Osteoblast (primary cell): ENCODE measurements around the gene ZBTB18. TPM values are rescaled to one million over a fixed set of nuclear protein-coding genes. Genes with fewer than 3 reads are reported as not detected.

Source experiments
- DNase-seq: peaks from one replicate; pipeline ENCODE4 v3.0.0; 2011; ENCODE audit warnings: low spot score, mixed read lengths; ENCODE audit not compliant: insufficient read length; ENCODE audit errors: missing footprints
- H2AFZ ChIP-seq: 2 replicates; pipeline ENCODE4 v1.6.0; 2011; ENCODE audit warnings: mild to moderate bottlenecking, low read length
- H3K27ac ChIP-seq: 2 replicates; pipeline ENCODE4 v1.5.1; 2011; ENCODE audit warnings: mild to moderate bottlenecking, low read depth, low read length, moderate library complexity
- H3K27me3 ChIP-seq: 2 replicates; pipeline ENCODE4 v1.6.0; 2012; ENCODE audit warnings: mild to moderate bottlenecking, control low read depth, inconsistent platforms, low read length, moderate library complexity; ENCODE audit not compliant: insufficient read depth
- H3K36me3 ChIP-seq: 2 replicates; pipeline ENCODE4 v1.5.1; 2011; ENCODE audit warnings: mild to moderate bottlenecking, low read length, control low read depth, moderate library complexity; ENCODE audit not compliant: insufficient read depth
- H3K4me1 ChIP-seq: 2 replicates; pipeline ENCODE4 v1.5.1; 2011; ENCODE audit warnings: mild to moderate bottlenecking, low read length, control low read depth, moderate library complexity; ENCODE audit not compliant: insufficient read depth
- H3K4me2 ChIP-seq: 2 replicates; pipeline ENCODE4 v1.6.0; 2011; ENCODE audit warnings: mild to moderate bottlenecking, low read length; ENCODE audit not compliant: insufficient read depth
- H3K4me3 ChIP-seq: fragments of 200-600 bp; sonication (generic); 3 replicates; pipeline ENCODE4 v1.5.1; 2012; ENCODE audit warnings: mild to moderate bottlenecking, low read length, inconsistent platforms; ENCODE audit not compliant: insufficient read depth
- H3K79me2 ChIP-seq: 2 replicates; pipeline ENCODE4 v1.6.0; 2012; ENCODE audit warnings: mild to moderate bottlenecking, low read length, control low read depth, inconsistent platforms; ENCODE audit not compliant: insufficient read depth
- H3K9me3 ChIP-seq: 2 replicates; pipeline ENCODE4 v1.5.1; 2011; ENCODE audit warnings: low read depth, low read length, control low read depth
- H4K20me1 ChIP-seq: 2 replicates; pipeline ENCODE4 v1.6.0; 2012; ENCODE audit warnings: mild to moderate bottlenecking, low read length, control low read depth; ENCODE audit not compliant: insufficient read depth
- CTCF ChIP-seq: IDR thresholded peaks from 2 replicates; pipeline ENCODE4 v1.5.1; 2011; ENCODE audit warnings: mild to moderate bottlenecking, low read depth, low read length, moderate library complexity; ENCODE audit errors: extremely low read depth
- small RNA-seq: library from RNA; depleted of rRNA; stranded (forward); fragments of <200 nt; gene quantifications from one replicate; pipeline ENCODE3, GENCODE V24; 2012
- total RNA-seq: library from RNA; depleted of rRNA; stranded (reverse); fragments of >200 nt; gene quantifications from 2 replicates; pipeline ENCODE4 v1.2.3, GENCODE V29; 2012

The ZBTB18 gene
- total RNA-seq, 1 donor: 10.5 TPM

GRCh38 chr1:244102468-244102867 is 51.4 kb downstream of the ZBTB18 start:
- Histone ChIP-seq H3K4me3 (no peak overlapping the region), H3K27me3 (peaks cover 14% of the 10 kb centered on the region), H2AFZ (no peak overlapping the region), H3K27ac (no peak overlapping the region), H3K4me1 (peaks cover 10% of the 10 kb centered on the region), H3K79me2 (no peaks in the 10 kb centered on the region), H3K4me2 (no peak overlapping the region), H3K36me3 (no peaks in the 10 kb centered on the region), H3K9me3 (no peaks in the 10 kb centered on the region), H4K20me1 (no peaks in the 10 kb centered on the region)
- no peak for DNase-seq
- TF ChIP-seq CTCF: no peak

GRCh38 chr1:244104309-244105060 is 53.4 kb downstream of the ZBTB18 start:
- no peaks in the 10 kb centered on the region for H3K79me2 ChIP-seq
- peak overlapping the region; percentile 86 for H3K4me2 ChIP-seq
- H3K27ac ChIP-seq: peak overlapping the region; percentile 63
- DNase-seq: peak; percentile 97
- no peak for TF ChIP-seq CTCF
- no peaks in the 10 kb centered on the region for H4K20me1 ChIP-seq
- H2AFZ ChIP-seq: peak overlapping the region; percentile 81
- peaks cover 10% of the 10 kb centered on the region for H3K4me1 ChIP-seq
- H3K36me3 ChIP-seq: no peaks in the 10 kb centered on the region
- H3K27me3 ChIP-seq: peaks cover 4% of the 10 kb centered on the region
- H3K9me3 ChIP-seq: no peaks in the 10 kb centered on the region
- peak overlapping the region; percentile 56 for H3K4me3 ChIP-seq

- H4K20me1 ChIP-seq: no peaks in the 10 kb centered on the region
- no peaks in the 10 kb centered on the region for H3K27me3 ChIP-seq
- no peaks in the 10 kb centered on the region for H3K36me3 ChIP-seq
- no peaks in the 10 kb centered on the region for H3K9me3 ChIP-seq
- no peak overlapping the region for H3K27ac ChIP-seq
- no peak for TF ChIP-seq CTCF
- no peak overlapping the region for H3K4me3 ChIP-seq
- H3K4me2 ChIP-seq: no peak overlapping the region
- DNase-seq: no peak
- H3K4me1 ChIP-seq: peaks cover 10% of the 10 kb centered on the region
- no peaks in the 10 kb centered on the region for H3K79me2 ChIP-seq
- H2AFZ ChIP-seq: no peak overlapping the region
Measured at GRCh38 chr1:244106176-244106575, 55.1 kb downstream of the ZBTB18 start.

Small RNA genes within 50 kb of the gene (small RNA-seq; reads per million reads assigned to genes)
- gene RN7SL148P: not detected

Other genes with a start within 250 kb of the ZBTB18 start
- 38.7 and 41.3 TPM in 2 replicates for gene AKT3, start 201.0 kb upstream of the ZBTB18 start, total RNA-seq